PFSK-1 (cell line): Measurements from ENCODE around the gene GPRASP2.

Experiments used
- FOXP2 ChIP-seq: optimal IDR thresholded peaks from 2 replicates; pipeline ENCODE3; 2011; ENCODE audit warnings: borderline replicate concordance, control low read depth, inconsistent platforms; ENCODE audit not compliant: insufficient read depth; ENCODE audit errors: extremely low read length, extremely low read depth
- POLR2AphosphoS5 ChIP-seq: IDR thresholded peaks from 2 replicates; pipeline ENCODE4 v1.6.1; 2012; ENCODE audit warnings: low read depth, mild to moderate bottlenecking, control low read depth, low read length, moderate library complexity
- REST ChIP-seq, 2 experiments: IDR thresholded peaks; 2 replicates each; pipeline versions ENCODE4 v1.6.1 to v1.8.0; 2011 to 2012; ENCODE audit warnings: low read depth in 2 of 2, low read length in 2 of 2, control low read depth in 1 of 2, inconsistent platforms in 1 of 2, mild to moderate bottlenecking in 1 of 2, moderate library complexity in 1 of 2; ENCODE audit not compliant: insufficient read depth in 1 of 2
- SIN3A ChIP-seq: IDR thresholded peaks from 2 replicates; pipeline ENCODE4 v1.6.1; 2012; ENCODE audit warnings: mild to moderate bottlenecking, low read length, moderate library complexity, borderline replicate concordance; ENCODE audit not compliant: insufficient read depth
- TAF1 ChIP-seq: IDR thresholded peaks from 2 replicates; pipeline ENCODE4 v1.6.1; 2012; ENCODE audit warnings: low read length, control low read depth, borderline replicate concordance; ENCODE audit not compliant: insufficient read depth

The GPRASP2 gene

GRCh38 chrX:102712981-102713625 lies 855 bp downstream of the GPRASP2 start:
- no peak for TF ChIP-seq TAF1
- no peak for TF ChIP-seq SIN3A
- no peak for TF ChIP-seq POLR2AphosphoS5
- no peak for TF ChIP-seq REST (IDR thresholded peaks at IDR 0.05; ENCODE audit: insufficient read depth in 1 of 2, low read depth in 2 of 2, low read length in 2 of 2)
- TF ChIP-seq FOXP2 = no peak

- no peak for TF ChIP-seq FOXP2
- TF ChIP-seq TAF1 = no peak
- TF ChIP-seq POLR2AphosphoS5 = no peak
- no peak for TF ChIP-seq REST (IDR thresholded peaks at IDR 0.05; ENCODE audit: insufficient read depth in 1 of 2, low read depth in 2 of 2, low read length in 2 of 2)
- TF ChIP-seq SIN3A = no peak
These were observed 2.7 kb downstream of the GPRASP2 start for GRCh38 chrX:102714994-102715393.

DNA sequence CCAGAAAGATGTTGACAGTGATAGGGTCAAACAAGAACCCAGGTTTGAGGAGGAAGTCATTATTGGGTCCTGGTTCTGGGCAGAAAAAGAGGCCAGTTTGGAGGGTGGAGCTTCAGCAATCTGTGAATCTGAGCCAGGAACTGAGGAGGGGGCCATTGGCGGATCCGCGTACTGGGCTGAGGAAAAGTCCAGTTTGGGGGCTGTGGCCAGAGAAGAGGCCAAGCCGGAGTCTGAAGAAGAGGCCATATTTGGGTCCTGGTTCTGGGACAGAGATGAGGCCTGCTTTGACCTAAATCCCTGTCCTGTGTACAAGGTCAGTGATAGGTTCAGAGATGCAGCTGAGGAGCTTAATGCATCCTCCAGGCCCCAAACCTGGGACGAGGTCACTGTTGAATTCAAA lies 3.7 kb downstream of the GPRASP2 start:
- TF ChIP-seq FOXP2 = no peak
- TF ChIP-seq REST (IDR thresholded peaks at IDR 0.05; ENCODE audit: insufficient read depth in 1 of 2, low read depth in 2 of 2, low read length in 2 of 2) = no peak
- no peak for TF ChIP-seq TAF1
- no peak for TF ChIP-seq POLR2AphosphoS5
- no peak for TF ChIP-seq SIN3A

- peak; percentile 49; the same call in 1 of the 2 replicates for TF ChIP-seq SIN3A
- no peak for TF ChIP-seq REST (IDR thresholded peaks at IDR 0.05; ENCODE audit: insufficient read depth in 1 of 2, low read depth in 2 of 2, low read length in 2 of 2)
- TF ChIP-seq TAF1 = 0 out of 2 replicates have a peak, but pooled peaks have one; percentile 23
- TF ChIP-seq POLR2AphosphoS5 = 0 out of 2 replicates have a peak, but pooled peaks have one; percentile 43
- TF ChIP-seq FOXP2 = no peak
These were observed 8.3 kb downstream of the GPRASP2 start, which contains the start of gene GPRASP3 for GRCh38 chrX:102720237-102721168. TSS of gene GPRASP3 (plus strand) at chrX:102720743. CDS start at chrX:102748996, 28,253 bp downstream.
